H9 (cell line): ENCODE results near the gene CCNYL1. TPM values are rescaled to one million over a fixed set of nuclear protein-coding genes. Genes with fewer than 3 reads are reported as not detected.

Experiments
- DNase-seq: peaks from one replicate; pipeline ENCODE4 v3.0.0-alpha.2; 2017
- H2AFZ ChIP-seq: one replicate; pipeline ENCODE4 v1.6.1; 2013; ENCODE audit warnings: mild to moderate bottlenecking, low read length, control low read depth, moderate library complexity
- H2AK5ac ChIP-seq: 2 replicates; pipeline ENCODE4 v1.6.1; 2013; ENCODE audit warnings: low read length, control low read depth, mixed read lengths; ENCODE audit not compliant: insufficient read length
- H2BK120ac ChIP-seq: one replicate; pipeline ENCODE4 v1.6.1; 2013; ENCODE audit warnings: low read depth, mild to moderate bottlenecking, low read length, control low read depth, inconsistent platforms; ENCODE audit not compliant: poor library complexity, severe bottlenecking
- H2BK12ac ChIP-seq: 2 replicates; pipeline ENCODE4 v1.6.1; 2013; ENCODE audit warnings: low read length, control low read depth, mixed read lengths, low read depth; ENCODE audit not compliant: insufficient read length
- H2BK15ac ChIP-seq: 2 replicates; pipeline ENCODE4 v1.6.1; 2013; ENCODE audit warnings: low read depth, low read length, control low read depth
- H2BK20ac ChIP-seq: one replicate; pipeline ENCODE4 v1.6.1; 2013; ENCODE audit warnings: low read depth, mild to moderate bottlenecking, low read length, control low read depth, inconsistent platforms; ENCODE audit not compliant: poor library complexity, severe bottlenecking
- H2BK5ac ChIP-seq: 2 replicates; pipeline ENCODE4 v1.6.1; 2013; ENCODE audit warnings: low read length, control low read depth, mixed read lengths; ENCODE audit not compliant: insufficient read length
- H3K14ac ChIP-seq: 2 replicates; pipeline ENCODE4 v1.6.1; 2013; ENCODE audit warnings: low read length, control low read depth; ENCODE audit not compliant: insufficient read depth
- H3K18ac ChIP-seq: 2 replicates; pipeline ENCODE4 v1.6.1; 2013; ENCODE audit warnings: low read depth, mild to moderate bottlenecking, mixed read lengths, low read length, control low read depth; ENCODE audit not compliant: insufficient read length
- H3K23ac ChIP-seq: 2 replicates; pipeline ENCODE4 v1.6.1; 2013; ENCODE audit warnings: low read length, control low read depth, mixed read lengths, low read depth; ENCODE audit not compliant: insufficient read length
- H3K23me2 ChIP-seq: 2 replicates; pipeline ENCODE4 v1.6.1; 2013; ENCODE audit warnings: low read depth, mild to moderate bottlenecking, mixed read lengths, low read length, control low read depth; ENCODE audit not compliant: insufficient read length, poor library complexity, severe bottlenecking
- H3K27ac ChIP-seq: 2 replicates; pipeline ENCODE4 v1.5.1; 2013; ENCODE audit warnings: low read length, control low read depth, mixed read lengths, low read depth; ENCODE audit not compliant: insufficient read length
- H3K27me3 ChIP-seq: 2 replicates; pipeline ENCODE4 v1.6.1; 2013; ENCODE audit warnings: low read length, control low read depth, inconsistent platforms; ENCODE audit not compliant: insufficient read depth
- H3K4ac ChIP-seq: 2 replicates; pipeline ENCODE4 v1.6.1; 2013; ENCODE audit warnings: low read depth, mild to moderate bottlenecking, control low read depth, inconsistent platforms, low read length, moderate library complexity
- H3K4me1 ChIP-seq: 2 replicates; pipeline ENCODE4 v1.6.1; 2013; ENCODE audit warnings: low read length, control low read depth, inconsistent platforms; ENCODE audit not compliant: insufficient read depth
- H3K4me2 ChIP-seq: 2 replicates; pipeline ENCODE4 v1.6.1; 2013; ENCODE audit warnings: low read length, control low read depth, mixed read lengths; ENCODE audit not compliant: insufficient read length, insufficient read depth
- H3K56ac ChIP-seq: 2 replicates; pipeline ENCODE4 v1.6.1; 2013; ENCODE audit warnings: low read depth, mild to moderate bottlenecking, mixed read lengths, low read length, control low read depth; ENCODE audit not compliant: insufficient read length
- H3K79me1 ChIP-seq: 2 replicates; pipeline ENCODE4 v1.6.1; 2013; ENCODE audit warnings: low read depth, mild to moderate bottlenecking, moderate library complexity, low read length, control low read depth, inconsistent platforms; ENCODE audit not compliant: insufficient read depth, poor library complexity, severe bottlenecking
- H3K79me2 ChIP-seq: 2 replicates; pipeline ENCODE4 v1.6.1; 2013; ENCODE audit warnings: low read length, control low read depth, inconsistent platforms; ENCODE audit not compliant: insufficient read depth
- H3K9ac ChIP-seq: 2 replicates; pipeline ENCODE4 v1.6.1; 2013; ENCODE audit warnings: low read length, control low read depth, mixed read lengths; ENCODE audit not compliant: insufficient read length; ENCODE audit errors: extremely low read depth
- H3K9me3 ChIP-seq: one replicate; pipeline ENCODE4 v1.6.1; 2013; ENCODE audit warnings: low read depth, low read length, inconsistent platforms; ENCODE audit not compliant: control insufficient read depth
- H3T11ph ChIP-seq: one replicate; pipeline ENCODE4 v1.6.1; 2013; ENCODE audit warnings: mild to moderate bottlenecking, low read length, control low read depth, inconsistent platforms
- H4K20me1 ChIP-seq: one replicate; pipeline ENCODE4 v1.6.1; 2013; ENCODE audit not compliant: control insufficient read depth, insufficient read length, insufficient read depth
- H4K5ac ChIP-seq: 2 replicates; pipeline ENCODE4 v1.6.1; 2013; ENCODE audit warnings: low read depth, mild to moderate bottlenecking, mixed read lengths, low read length, control low read depth; ENCODE audit not compliant: insufficient read length
- H4K8ac ChIP-seq: replicated peaks from 2 replicates; pipeline ENCODE4 v1.6.1; 2013; ENCODE audit warnings: low read length, control low read depth, mixed read lengths, low read depth; ENCODE audit not compliant: insufficient read length
- H4K91ac ChIP-seq: 2 replicates; pipeline ENCODE4 v1.6.1; 2013; ENCODE audit warnings: low read depth, mild to moderate bottlenecking, moderate library complexity, mixed read lengths, low read length, control low read depth; ENCODE audit not compliant: insufficient read length
- H3K27ac Mint-ChIP-seq, 3 experiments: 2 replicates in 2 of 3; 3 replicates in 1 of 3; pipeline ENCODE4 v1.8.0; 2020 to 2021; ENCODE audit warnings: mixed read lengths in 3 of 3, mild to moderate bottlenecking in 1 of 3, moderate library complexity in 1 of 3
- H3K27me3 Mint-ChIP-seq: 2 replicates; pipeline ENCODE4 v1.8.0; 2021; ENCODE audit warnings: low read depth, mild to moderate bottlenecking, moderate library complexity, mixed read lengths
- H3K36me3 Mint-ChIP-seq, 3 experiments: 2 replicates in 2 of 3; 3 replicates in 1 of 3; pipeline ENCODE4 v1.8.0; 2020 to 2021; ENCODE audit warnings: low read depth in 3 of 3, mixed read lengths in 3 of 3; ENCODE audit not compliant: insufficient read depth in 1 of 3
- H3K4me1 Mint-ChIP-seq, 2 experiments: 2 replicates each; pipeline ENCODE4 v1.8.0; 2020; ENCODE audit warnings: mixed read lengths in 2 of 2
- H3K4me3 Mint-ChIP-seq, 2 experiments: 2 replicates in 1 of 2; 3 replicates in 1 of 2; pipeline ENCODE4 v1.8.0; 2020 to 2021; ENCODE audit warnings: mild to moderate bottlenecking in 2 of 2, mixed read lengths in 2 of 2, moderate library complexity in 1 of 2
- H3K9me3 Mint-ChIP-seq, 2 experiments: 2 replicates in 1 of 2; 3 replicates in 1 of 2; pipeline ENCODE4 v1.8.0; 2020; ENCODE audit warnings: mild to moderate bottlenecking in 2 of 2, mixed read lengths in 2 of 2, moderate library complexity in 1 of 2
- CTCF ChIP-seq: fragments of 200-600 bp; sonication (generic); conservative IDR thresholded peaks from 3 replicates; pipeline ENCODE4 v1.8.0; 2021; ENCODE audit warnings: antibody characterized with exemption, mild to moderate bottlenecking
- WGBS: extraction: QIAGEN DNeasy Blood & Tissue Kit; methylation state at CpG from one replicate; pipeline ENCODE4 v1.1.7; 2013; ENCODE audit warnings: missing lambda C conversion rate, low lambda C conversion rate, mixed read lengths; ENCODE audit not compliant: insufficient read length; ENCODE audit errors: extremely low coverage; 5-methylcytosine and 5-hydroxymethylcytosine counted together
- total RNA-seq: library from RNA; stranded (reverse); gene quantifications from 2 replicates; pipeline ENCODE4 v1.2.1, GENCODE V29; 2021

The CCNYL1 gene
- total RNA-seq, 1 experiment from 2014 or later: 27.0 TPM

GRCh38 chr2:207775473-207775872 is 64.0 kb downstream of the CCNYL1 start:
- H3K4me1 ChIP-seq: no peaks in the 10 kb centered on the region; the same call in 1 of the 2 replicates
- peaks cover 46 to 48% of the 10 kb centered on the region in 2 experiments for H3K4me1 Mint-ChIP-seq
- no peaks in the 10 kb centered on the region for H4K20me1 ChIP-seq
- H2BK15ac ChIP-seq: no peak overlapping the region
- H4K5ac ChIP-seq: no peak overlapping the region
- DNase-seq: no peak
- no peaks in the 10 kb centered on the region for H3K27me3 ChIP-seq
- H3K9ac ChIP-seq: no peak overlapping the region
- WGBS: no CpG with 5 or more reads among the region's 3 CpGs
- TF ChIP-seq CTCF: no peak
- H3K4me3 Mint-ChIP-seq: no peak overlapping the region
- no peak overlapping the region for H3T11ph ChIP-seq
- H3K4ac ChIP-seq: no peak overlapping the region
- H3K27ac ChIP-seq: no peak overlapping the region
- no peak overlapping the region for H4K91ac ChIP-seq
- H3K9me3 ChIP-seq: no peaks in the 10 kb centered on the region
- H3K36me3 Mint-ChIP-seq: no peaks in the 10 kb centered on the region
- no peak overlapping the region for H3K14ac ChIP-seq
- H3K56ac ChIP-seq: no peak overlapping the region
- H2BK5ac ChIP-seq: no peak overlapping the region
- no peak overlapping the region for H3K18ac ChIP-seq
- H3K23ac ChIP-seq: no peak overlapping the region
- no peak overlapping the region for H2BK12ac ChIP-seq
- peaks cover 3% of the 10 kb centered on the region for H3K27me3 Mint-ChIP-seq
- no peak overlapping the region for H2BK20ac ChIP-seq
- peaks cover 2 to 5% of the 10 kb centered on the region in 2 experiments; a peak in 2 of 5 replicates for H3K9me3 Mint-ChIP-seq
- H3K4me2 ChIP-seq: no peak overlapping the region
- H2BK120ac ChIP-seq: no peak overlapping the region
- no peak overlapping the region for H2AFZ ChIP-seq
- H2AK5ac ChIP-seq: no peak overlapping the region
- no peak overlapping the region for H4K8ac ChIP-seq
- H3K23me2 ChIP-seq: peaks cover 4% of the 10 kb centered on the region
- no peaks in the 10 kb centered on the region for H3K79me2 ChIP-seq
- H3K27ac Mint-ChIP-seq: peak overlapping the region in 2 of 3 experiments; percentile 83 to 93; a peak in 3 of 7 replicates
- H3K79me1 ChIP-seq: no peaks in the 10 kb centered on the region
